SK-N-SH treated with all-trans-retinoic acid at 6 μM for 48 hours (cell line): ENCODE measurements around the gene FAM114A1.

Experiments
- ATAC-seq: fragments of 200-7000 bp; cut with Tn5 transposase; 3 replicates; pipeline ENCODE4 v1.9.1; 2020; ENCODE audit warnings: mild to moderate bottlenecking, moderate library complexity
- BACH2 ChIP-seq: fragments of 250-450 bp; sonication (Bioruptor Pico); IDR thresholded peaks from 2 replicates; pipeline ENCODE4 v1.9.0; 2021; ENCODE audit warnings: mild to moderate bottlenecking, borderline replicate concordance
- CREB5 ChIP-seq: fragments of 250-450 bp; sonication (Bioruptor Pico); IDR thresholded peaks from 2 replicates; pipeline ENCODE4 v1.5.1; 2020; ENCODE audit warnings: low read depth, mild to moderate bottlenecking, moderate library complexity
- CSDC2 ChIP-seq: fragments of 250-450 bp; sonication (Bioruptor Pico); IDR thresholded peaks from 2 replicates; pipeline ENCODE4 v1.5.0; 2020; ENCODE audit warnings: mild to moderate bottlenecking, moderate library complexity
- CSRNP3 ChIP-seq: fragments of 250-450 bp; sonication (Bioruptor Pico); IDR thresholded peaks from 2 replicates; pipeline ENCODE4 v1.5.1; 2021; ENCODE audit warnings: mild to moderate bottlenecking, moderate library complexity
- ESRRG ChIP-seq: fragments of 250-450 bp; sonication (Bioruptor Pico); IDR thresholded peaks from 2 replicates; pipeline ENCODE4 v1.6.1; 2021; ENCODE audit warnings: mild to moderate bottlenecking
- GLIS3 ChIP-seq: fragments of 250-450 bp; sonication (Bioruptor Pico); IDR thresholded peaks from 2 replicates; pipeline ENCODE4 v1.5.0; 2020; ENCODE audit warnings: mild to moderate bottlenecking, moderate library complexity
- ISL1 ChIP-seq: fragments of 250-450 bp; sonication (Bioruptor Pico); IDR thresholded peaks from 2 replicates; pipeline ENCODE4 v2.1.2; 2022; ENCODE audit warnings: mild to moderate bottlenecking, moderate library complexity
- PATZ1 ChIP-seq: fragments of 250-450 bp; sonication (Bioruptor Pico); IDR thresholded peaks from 2 replicates; pipeline ENCODE4 v1.8.0; 2020; ENCODE audit warnings: mild to moderate bottlenecking, moderate library complexity, borderline replicate concordance
- POU6F1 ChIP-seq: fragments of 250-450 bp; sonication (Bioruptor Pico); IDR thresholded peaks from 2 replicates; pipeline ENCODE4 v1.8.0; 2021; ENCODE audit warnings: low read depth, mild to moderate bottlenecking, moderate library complexity, borderline replicate concordance
- RARB ChIP-seq: fragments of 250-450 bp; sonication (Bioruptor Pico); IDR thresholded peaks from 2 replicates; pipeline ENCODE4 v1.8.0; 2021; ENCODE audit warnings: mild to moderate bottlenecking, moderate library complexity
- SNAI2 ChIP-seq: fragments of 250-450 bp; sonication (Bioruptor Pico); IDR thresholded peaks from 2 replicates; pipeline ENCODE4 v1.5.0; 2020; ENCODE audit warnings: mild to moderate bottlenecking, moderate library complexity
- TCF4 ChIP-seq: fragments of 250-450 bp; sonication (Bioruptor Pico); IDR thresholded peaks from 2 replicates; pipeline ENCODE4 v1.8.0; 2021; ENCODE audit warnings: mild to moderate bottlenecking, moderate library complexity, borderline replicate concordance
- TOX ChIP-seq: fragments of 250-450 bp; sonication (Bioruptor Pico); IDR thresholded peaks from 2 replicates; pipeline ENCODE4 v1.8.0; 2021; ENCODE audit warnings: mild to moderate bottlenecking, moderate library complexity, borderline replicate concordance
- ZFP3 ChIP-seq: fragments of 250-450 bp; sonication (Bioruptor Pico); IDR thresholded peaks from 2 replicates; pipeline ENCODE4 v1.5.0; 2020; ENCODE audit warnings: mild to moderate bottlenecking, moderate library complexity
- ZFP30 ChIP-seq: fragments of 450-650 bp; formaldehyde crosslinking; IDR thresholded peaks from 2 replicates; pipeline ENCODE4 v1.5.0; 2022; ENCODE audit warnings: mild to moderate bottlenecking, moderate library complexity
- ZNF565 ChIP-seq: fragments of 450-650 bp; formaldehyde crosslinking; conservative IDR thresholded peaks from 2 replicates; pipeline ENCODE4 v1.5.0; 2020; ENCODE audit warnings: low read depth, mild to moderate bottlenecking, moderate library complexity
- ZNF70 ChIP-seq: fragments of 450-650 bp; formaldehyde crosslinking; IDR thresholded peaks from 2 replicates; pipeline ENCODE4 v1.5.0; 2020; ENCODE audit warnings: mild to moderate bottlenecking, moderate library complexity
- ZNF8 ChIP-seq: fragments of 450-650 bp; formaldehyde crosslinking; IDR thresholded peaks from 2 replicates; pipeline ENCODE4 v1.5.0; 2020; ENCODE audit warnings: mild to moderate bottlenecking, moderate library complexity
- TF ChIP-seq, protein P1 (sequence below): fragments of 250-450 bp; sonication (Bioruptor Pico); IDR thresholded peaks from 2 replicates; pipeline ENCODE4 v1.5.0; 2020; ENCODE audit warnings: mild to moderate bottlenecking, moderate library complexity

FAM114A1 gene

DNA sequence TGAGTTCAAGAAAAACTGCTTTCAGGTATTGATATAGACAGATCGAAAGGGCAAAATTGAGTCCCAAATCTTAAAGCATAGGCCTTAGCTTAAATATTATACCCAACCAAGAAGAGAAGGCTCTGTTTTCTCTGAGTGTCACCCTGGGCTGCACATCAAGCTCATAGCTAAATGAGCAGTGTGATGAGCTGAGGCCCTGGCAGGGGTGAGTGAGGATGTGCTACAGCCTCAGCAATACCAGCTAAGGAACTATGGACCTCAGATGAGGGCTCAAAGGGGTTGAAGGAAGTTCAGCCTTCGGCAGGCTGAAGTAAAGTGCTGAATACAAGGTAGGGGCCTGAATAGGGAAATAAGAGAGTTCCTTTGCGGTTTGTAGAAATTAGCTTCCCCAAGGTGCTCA is 79.3 kb downstream of the FAM114A1 start:
- TF ChIP-seq TCF4 (CRISPR knock-in tag) (no peak), ISL1 (CRISPR knock-in tag) (no peak), POU6F1 (no peak)
- TF ChIP-seq, all 23 proteins: peak for 0
- no peak for ATAC-seq

DNA sequence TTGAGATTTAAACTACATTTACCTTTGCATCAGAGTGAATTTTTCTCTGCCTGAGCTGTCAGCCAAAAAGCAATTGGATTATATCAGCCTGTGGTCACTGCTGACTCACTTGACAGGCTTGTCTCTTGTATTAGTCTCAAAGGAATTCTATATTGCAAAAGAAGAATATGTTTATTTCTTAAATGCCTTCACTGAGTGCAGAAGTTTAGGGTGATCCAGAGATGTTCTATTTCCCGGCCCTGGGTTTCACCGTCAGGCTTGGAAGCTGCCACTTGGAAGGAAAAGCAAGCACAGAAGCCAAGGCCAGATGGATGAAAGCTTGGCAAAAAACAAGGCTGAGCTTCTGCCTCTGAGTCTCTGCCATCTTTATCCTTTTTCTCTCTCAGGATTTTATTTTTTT is 80.9 kb downstream of the FAM114A1 start:
- TF ChIP-seq ZNF8 (CRISPR knock-in tag) (no peak), ZFP3 (CRISPR knock-in tag) (0 out of 2 replicates have a peak, but pooled peaks have one; percentile 25), ISL1 (CRISPR knock-in tag) (peak; percentile 86)
- peak; percentile 97 for ATAC-seq

DNA sequence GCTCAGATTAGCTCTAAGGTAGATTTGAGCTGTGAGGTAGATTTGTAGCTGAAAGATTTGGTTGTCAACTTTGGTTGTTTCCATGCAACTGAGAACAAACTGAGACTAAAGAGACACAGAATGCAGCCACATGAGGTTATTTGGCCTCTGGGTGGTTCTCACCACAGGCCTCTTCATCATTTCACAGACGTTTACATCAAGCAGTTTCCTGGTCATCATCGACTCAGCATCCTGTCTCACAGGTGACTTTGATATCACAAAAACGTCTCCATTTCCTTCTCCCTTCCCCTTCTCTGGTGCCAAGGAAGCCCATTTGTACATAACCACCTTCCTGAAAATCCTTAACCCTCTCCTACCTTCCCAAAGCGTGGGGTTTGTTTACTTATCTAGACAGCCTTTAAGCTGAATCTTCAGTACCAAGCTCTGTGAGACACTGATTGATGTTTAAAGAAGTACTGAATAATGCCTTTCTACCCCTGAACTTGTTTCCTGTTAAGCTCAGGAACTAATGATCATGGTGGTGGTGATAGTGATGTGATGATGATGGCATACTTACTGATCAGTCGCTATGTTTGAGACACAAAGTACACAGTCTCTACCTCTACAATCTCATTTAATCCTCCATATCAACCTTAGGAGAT is 81.9 kb downstream of the FAM114A1 start:
- ATAC-seq, result peak; percentile 30; the same call in 2 of the 3 replicates
- TF ChIP-seq ZNF8 (CRISPR knock-in tag) (no peak), SNAI2 (CRISPR knock-in tag) (no peak), CREB5 (CRISPR knock-in tag) (no peak), ZFP3 (CRISPR knock-in tag) (no peak), ESRRG (CRISPR knock-in tag) (no peak), RARB (CRISPR knock-in tag) (no peak), PATZ1 (no peak), GLIS3 (CRISPR knock-in tag) (no peak), ISL1 (CRISPR knock-in tag) (no peak), TOX (CRISPR knock-in tag) (no peak), ZNF565 (CRISPR knock-in tag) (no peak), BACH2 (no peak), ZNF70 (CRISPR knock-in tag) (no peak)
- TF ChIP-seq, protein P1, sequence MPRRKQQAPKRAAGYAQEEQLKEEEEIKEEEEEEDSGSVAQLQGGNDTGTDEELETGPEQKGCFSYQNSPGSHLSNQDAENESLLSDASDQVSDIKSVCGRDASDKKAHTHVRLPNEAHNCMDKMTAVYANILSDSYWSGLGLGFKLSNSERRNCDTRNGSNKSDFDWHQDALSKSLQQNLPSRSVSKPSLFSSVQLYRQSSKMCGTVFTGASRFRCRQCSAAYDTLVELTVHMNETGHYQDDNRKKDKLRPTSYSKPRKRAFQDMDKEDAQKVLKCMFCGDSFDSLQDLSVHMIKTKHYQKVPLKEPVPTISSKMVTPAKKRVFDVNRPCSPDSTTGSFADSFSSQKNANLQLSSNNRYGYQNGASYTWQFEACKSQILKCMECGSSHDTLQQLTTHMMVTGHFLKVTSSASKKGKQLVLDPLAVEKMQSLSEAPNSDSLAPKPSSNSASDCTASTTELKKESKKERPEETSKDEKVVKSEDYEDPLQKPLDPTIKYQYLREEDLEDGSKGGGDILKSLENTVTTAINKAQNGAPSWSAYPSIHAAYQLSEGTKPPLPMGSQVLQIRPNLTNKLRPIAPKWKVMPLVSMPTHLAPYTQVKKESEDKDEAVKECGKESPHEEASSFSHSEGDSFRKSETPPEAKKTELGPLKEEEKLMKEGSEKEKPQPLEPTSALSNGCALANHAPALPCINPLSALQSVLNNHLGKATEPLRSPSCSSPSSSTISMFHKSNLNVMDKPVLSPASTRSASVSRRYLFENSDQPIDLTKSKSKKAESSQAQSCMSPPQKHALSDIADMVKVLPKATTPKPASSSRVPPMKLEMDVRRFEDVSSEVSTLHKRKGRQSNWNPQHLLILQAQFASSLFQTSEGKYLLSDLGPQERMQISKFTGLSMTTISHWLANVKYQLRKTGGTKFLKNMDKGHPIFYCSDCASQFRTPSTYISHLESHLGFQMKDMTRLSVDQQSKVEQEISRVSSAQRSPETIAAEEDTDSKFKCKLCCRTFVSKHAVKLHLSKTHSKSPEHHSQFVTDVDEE, result no peak

DNA sequence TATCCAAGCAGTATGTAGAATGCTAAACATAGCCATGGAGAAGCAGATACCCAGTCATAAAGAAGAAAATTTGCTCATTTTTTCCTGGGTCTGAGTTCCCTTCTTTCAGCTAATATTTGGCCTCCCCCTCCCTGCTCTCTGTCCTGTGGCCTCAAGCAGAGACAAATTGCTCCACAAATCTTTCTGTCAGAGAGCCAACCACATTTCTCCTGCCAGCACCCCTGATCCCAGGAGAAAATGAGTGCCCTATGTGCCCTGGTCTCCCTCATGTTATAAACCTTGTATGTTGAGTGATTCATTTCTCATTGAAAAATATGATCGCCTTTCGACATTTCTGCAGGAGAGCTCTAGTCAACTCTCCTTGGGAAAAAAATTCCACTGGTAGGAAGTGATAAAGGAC is 82.6 kb downstream of the FAM114A1 start:
- ATAC-seq, result no peak
- no peak for TF ChIP-seq RARB (CRISPR knock-in tag)
- TF ChIP-seq POU6F1, result no peak
- no peak for TF ChIP-seq ZFP30 (CRISPR knock-in tag)
- TF ChIP-seq ZNF70 (CRISPR knock-in tag), result no peak
- TF ChIP-seq CREB5 (CRISPR knock-in tag), result no peak
- TF ChIP-seq GLIS3 (CRISPR knock-in tag), result no peak
- no peak for TF ChIP-seq CSDC2
- no peak for TF ChIP-seq ZNF8 (CRISPR knock-in tag)
- no peak for TF ChIP-seq CSRNP3 (CRISPR knock-in tag)
- TF ChIP-seq ZNF565 (CRISPR knock-in tag), result no peak
